ENCODE measurements around the gene ZBTB11.
"Not testable (repeated sequence)": the region's sequence is repeated elsewhere in the genome, so short reads cannot be mapped to it uniquely, and the experiment has no call there.

ZBTB11 gene

GRCh38 chr3:101617478-101617877 is 59.5 kb downstream of the ZBTB11 start:
- no peak for DNase-seq (ENCODE audit: low read depth in 2 of 2)

- no peak for DNase-seq (ENCODE audit: low read depth in 2 of 2)
Observed at GRCh38 chr3:101615525-101615924, 61.4 kb downstream of the ZBTB11 start.

GRCh38 chr3:101613014-101613413 is 63.9 kb downstream of the ZBTB11 start:
- not testable (repeated sequence) for DNase-seq (ENCODE audit: low read depth in 2 of 2)

GRCh38 chr3:101611023-101611422 is 65.9 kb downstream of the ZBTB11 start:
- no peak for DNase-seq (ENCODE audit: low read depth in 2 of 2)

GRCh38 chr3:101605398-101605797 is 71.5 kb downstream of the ZBTB11 start:
- DNase-seq (ENCODE audit: low read depth in 2 of 2), result not testable (repeated sequence)

- DNase-seq (ENCODE audit: low read depth in 2 of 2), result no peak
Observed at GRCh38 chr3:101603184-101603583, 73.7 kb downstream of the ZBTB11 start.

GRCh38 chr3:101602731-101603130 is 74.2 kb downstream of the ZBTB11 start:
- DNase-seq (ENCODE audit: low read depth in 2 of 2), result no peak
